Upper lobe of left lung (tissue), 6 donors: ENCODE measurements around the gene SCN7A. TPM values are rescaled to one million over a fixed set of nuclear protein-coding genes. Genes with fewer than 3 reads are reported as not detected.

ENCODE experiments used
- ATAC-seq, 2 donors: fragments of 200-7000 bp; cut with Tn5 transposase; one replicate each; pipeline ENCODE4 v1.9.1; 2022; ENCODE audit warnings: mild to moderate bottlenecking in 2 of 2, moderate library complexity in 2 of 2; ENCODE audit not compliant: low FRiP score in 2 of 2
- DNase-seq, 2 donors: peaks; one replicate each; pipeline ENCODE4 v3.0.0-alpha.2; 2019 to 2020
- H3K27ac ChIP-seq, 4 donors: fragments of 200-600 bp; sonication (generic); one replicate each; pipeline ENCODE4 v1.5.1; 2016 to 2019
- H3K27me3 ChIP-seq, 4 donors: fragments of 200-600 bp; sonication (generic); one replicate each; pipeline ENCODE4 v1.5.1; 2017 to 2019
- H3K36me3 ChIP-seq, 4 donors: fragments of 200-600 bp; sonication (generic); one replicate each; pipeline ENCODE4 v1.5.1; 2016 to 2019
- H3K4me1 ChIP-seq, 4 donors: fragments of 200-600 bp; sonication (generic); one replicate each; pipeline ENCODE4 v1.5.1; 2018 to 2019
- H3K4me3 ChIP-seq, 4 donors: fragments of 200-600 bp; sonication (generic); one replicate each; pipeline ENCODE4 v1.5.1; 2017 to 2019; ENCODE audit warnings: mild to moderate bottlenecking in 2 of 4, moderate library complexity in 1 of 4
- H3K9me3 ChIP-seq, 4 donors: fragments of 200-600 bp; sonication (generic); one replicate each; pipeline ENCODE4 v1.5.1; 2018 to 2019
- EP300 ChIP-seq, 4 donors: sonication (generic); formaldehyde crosslinking; IDR thresholded peaks; one replicate each; pipeline ENCODE4 v1.5.1; 2017; ENCODE audit warnings: antibody characterized with exemption in 4 of 4, control low read depth in 2 of 4
- POLR2A ChIP-seq, 4 donors: fragments of 450-650 bp; IDR thresholded peaks; one replicate each; pipeline ENCODE4 v1.5.1; 2016 to 2017; ENCODE audit warnings: antibody characterized with exemption in 4 of 4, mild to moderate bottlenecking in 2 of 4
- POLR2AphosphoS5 ChIP-seq, 2 donors: sonication (generic); formaldehyde crosslinking; IDR thresholded peaks; one replicate each; pipeline ENCODE4 v1.5.1; 2017; ENCODE audit warnings: antibody characterized with exemption in 2 of 2
- WGBS, 2 donors: methylation state at CpG; one replicate each; pipeline ENCODE4 v1.1.5; 2017 to 2018; 5-methylcytosine and 5-hydroxymethylcytosine counted together
- total RNA-seq, 6 donors: library from RNA; depleted of rRNA in 4 of 6; stranded (reverse); fragments of >200 nt in 4 of 6; gene quantifications; one replicate each; pipeline versions ENCODE4 v1.1.0 to v1.2.1, GENCODE V29; 2016 to 2021
- TF ChIP-seq, protein P1 (sequence below), 6 experiments: fragments of 450-650 bp in 4 of 6; fragments of 200-600 bp in 2 of 6; sonication (generic) in 2 of 6; IDR thresholded peaks; one replicate each; pipeline ENCODE4 v1.5.1; 2016 to 2019; ENCODE audit warnings: antibody characterized with exemption in 6 of 6
- donor health status: DM: no; HTN: no; CAD: no; lungs with moderate emphysema.
- donor health status: DM: no; HTN: yes; CAD: no; lungs with severe emphysema.

SCN7A gene
- total RNA-seq, 6 donors from 2014 or later, result 37.8 to 99.9 (median 60.0) TPM

DNA sequence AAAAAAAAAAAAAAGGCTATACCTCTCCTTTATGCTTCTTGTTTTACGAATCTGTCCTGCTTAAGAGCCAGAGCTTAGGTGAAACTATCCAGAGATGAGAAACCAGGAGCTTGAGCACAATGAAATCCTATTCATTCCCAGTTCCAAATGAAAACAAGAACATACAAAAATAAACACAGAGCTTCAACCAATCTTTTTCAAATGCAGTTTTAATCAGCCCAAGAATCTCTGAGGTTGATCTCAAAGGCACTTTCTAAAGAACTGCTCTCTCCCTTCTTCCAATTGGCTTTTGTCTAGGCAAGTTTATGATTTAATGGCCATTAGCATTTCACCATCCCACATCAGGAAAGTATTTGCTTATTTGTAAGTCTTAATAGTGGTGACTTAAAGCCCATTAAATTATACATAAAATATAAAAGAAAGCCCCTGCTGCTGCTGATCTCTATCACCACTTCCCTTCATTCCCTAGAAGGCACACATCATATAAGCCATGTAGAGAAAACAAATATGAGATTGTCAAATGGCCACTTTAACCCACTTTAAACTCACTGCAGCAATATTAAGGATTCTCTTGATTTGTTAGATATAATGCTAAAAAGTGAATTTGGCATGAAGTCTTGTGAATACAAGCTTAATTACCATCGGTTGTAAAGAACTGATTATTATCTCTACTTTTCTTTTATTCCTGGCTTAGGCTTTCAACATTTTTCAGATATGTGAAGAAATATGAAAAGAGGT is 89.0 kb downstream of the SCN7A start:
- no peak for DNase-seq
- peaks cover 0 to 7% (median 0%) of the 10 kb centered on the region in 4 donors for H3K36me3 ChIP-seq
- TF ChIP-seq POLR2AphosphoS5 (IDR thresholded peaks at IDR 0.05) (no peak), POLR2A (IDR thresholded peaks at IDR 0.05) (no peak), EP300 (IDR thresholded peaks at IDR 0.05) (no peak)
- TF ChIP-seq, protein P1, sequence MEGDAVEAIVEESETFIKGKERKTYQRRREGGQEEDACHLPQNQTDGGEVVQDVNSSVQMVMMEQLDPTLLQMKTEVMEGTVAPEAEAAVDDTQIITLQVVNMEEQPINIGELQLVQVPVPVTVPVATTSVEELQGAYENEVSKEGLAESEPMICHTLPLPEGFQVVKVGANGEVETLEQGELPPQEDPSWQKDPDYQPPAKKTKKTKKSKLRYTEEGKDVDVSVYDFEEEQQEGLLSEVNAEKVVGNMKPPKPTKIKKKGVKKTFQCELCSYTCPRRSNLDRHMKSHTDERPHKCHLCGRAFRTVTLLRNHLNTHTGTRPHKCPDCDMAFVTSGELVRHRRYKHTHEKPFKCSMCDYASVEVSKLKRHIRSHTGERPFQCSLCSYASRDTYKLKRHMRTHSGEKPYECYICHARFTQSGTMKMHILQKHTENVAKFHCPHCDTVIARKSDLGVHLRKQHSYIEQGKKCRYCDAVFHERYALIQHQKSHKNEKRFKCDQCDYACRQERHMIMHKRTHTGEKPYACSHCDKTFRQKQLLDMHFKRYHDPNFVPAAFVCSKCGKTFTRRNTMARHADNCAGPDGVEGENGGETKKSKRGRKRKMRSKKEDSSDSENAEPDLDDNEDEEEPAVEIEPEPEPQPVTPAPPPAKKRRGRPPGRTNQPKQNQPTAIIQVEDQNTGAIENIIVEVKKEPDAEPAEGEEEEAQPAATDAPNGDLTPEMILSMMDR (IDR thresholded peaks at IDR 0.05), result no peak
- no peak for ATAC-seq
- no peaks in the 10 kb centered on the region for H3K27me3 ChIP-seq
- no peak overlapping the region for H3K4me3 ChIP-seq
- no peak overlapping the region for H3K27ac ChIP-seq
- WGBS, 2 donors, result 61 to 69% methylated on average over 2 of the region's 2 CpGs
- no peaks in the 10 kb centered on the region for H3K4me1 ChIP-seq
- H3K9me3 ChIP-seq, result no peaks in the 10 kb centered on the region

DNA sequence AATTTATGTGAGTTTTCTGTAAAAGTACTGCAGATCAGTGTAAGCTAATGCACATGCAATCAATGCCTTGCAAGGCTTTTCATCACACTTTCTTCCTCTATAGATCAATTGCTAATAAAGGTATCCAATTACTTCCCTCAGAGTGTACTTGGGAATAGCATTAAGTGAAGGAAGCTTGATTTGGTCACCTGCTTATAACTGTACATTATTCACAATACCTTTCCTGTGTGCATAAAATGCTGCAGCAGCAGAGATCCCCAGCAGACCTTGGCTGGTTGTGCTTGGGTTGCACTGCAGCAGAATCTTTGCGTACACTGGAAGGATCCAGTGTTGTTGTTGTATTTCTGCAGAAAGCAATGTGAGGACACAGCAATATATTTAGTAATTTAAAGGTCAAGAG is 99.8 kb downstream of the SCN7A start:
- Histone ChIP-seq H3K27ac (no peak overlapping the region), H3K4me1 (no peaks in the 10 kb centered on the region), H3K36me3 (no peaks in the 10 kb centered on the region), H3K9me3 (no peaks in the 10 kb centered on the region), H3K27me3 (no peaks in the 10 kb centered on the region), H3K4me3 (no peak overlapping the region)
- DNase-seq, result no peak
- 100% methylated on average over 1 of the region's 1 CpG for WGBS, 2 donors
- no peak for ATAC-seq
- no peak for TF ChIP-seq POLR2AphosphoS5 (IDR thresholded peaks at IDR 0.05)
- TF ChIP-seq POLR2A (IDR thresholded peaks at IDR 0.05), result no peak
- TF ChIP-seq EP300 (IDR thresholded peaks at IDR 0.05), result no peak
- TF ChIP-seq, protein P1 (IDR thresholded peaks at IDR 0.05), result no peak

GRCh38 chr2:166393008-166393407 is 101.0 kb downstream of the SCN7A start:
- no peak for DNase-seq
- Histone ChIP-seq H3K4me3 (no peak overlapping the region), H3K27ac (no peak overlapping the region), H3K9me3 (no peaks in the 10 kb centered on the region), H3K27me3 (no peaks in the 10 kb centered on the region), H3K36me3 (no peaks in the 10 kb centered on the region), H3K4me1 (no peaks in the 10 kb centered on the region)
- 74 to 76% methylated on average over 3 of the region's 3 CpGs for WGBS, 2 donors
- no peak for ATAC-seq
- TF ChIP-seq POLR2A (IDR thresholded peaks at IDR 0.05) (no peak), POLR2AphosphoS5 (IDR thresholded peaks at IDR 0.05) (no peak), EP300 (IDR thresholded peaks at IDR 0.05) (no peak)
- TF ChIP-seq, protein P1 (IDR thresholded peaks at IDR 0.05), result no peak

DNA sequence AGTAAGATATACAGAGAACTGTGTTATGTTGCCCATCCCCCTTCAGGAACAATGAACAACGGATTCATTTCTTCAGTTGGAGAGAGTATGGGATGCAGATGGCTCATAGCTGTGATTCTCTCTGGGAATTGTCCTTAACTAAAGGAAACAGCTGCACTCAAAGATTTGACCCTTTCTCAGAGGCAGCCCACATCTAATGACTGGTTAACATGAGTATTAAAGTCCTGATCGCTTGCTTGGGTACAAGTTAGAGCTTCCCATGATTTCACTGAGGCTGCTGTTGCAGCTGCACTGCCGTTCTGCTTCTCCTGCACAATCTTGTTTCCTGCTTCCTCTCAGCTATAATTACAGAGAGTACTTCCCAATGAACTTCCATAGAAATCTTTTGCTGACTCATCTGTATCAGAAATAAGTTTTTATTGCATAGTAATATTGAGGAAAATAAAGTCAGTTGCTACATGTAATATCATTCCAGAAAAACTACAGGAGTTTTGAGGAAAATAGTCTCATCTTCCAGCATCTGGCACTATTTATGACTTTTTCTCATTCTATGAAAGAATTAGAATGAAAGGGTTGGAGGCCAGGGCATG is 105.5 kb downstream of the SCN7A start:
- H3K27me3 ChIP-seq, result no peaks in the 10 kb centered on the region
- TF ChIP-seq POLR2A (IDR thresholded peaks at IDR 0.05) (no peak), EP300 (IDR thresholded peaks at IDR 0.05) (no peak), POLR2AphosphoS5 (IDR thresholded peaks at IDR 0.05) (no peak)
- TF ChIP-seq, protein P1 (IDR thresholded peaks at IDR 0.05), result no peak
- H3K9me3 ChIP-seq, result no peaks in the 10 kb centered on the region
- no peak overlapping the region for H3K4me3 ChIP-seq
- DNase-seq, result no peak
- WGBS, 2 donors, result 38 to 44% methylated on average over 3 of the region's 3 CpGs
- H3K27ac ChIP-seq, result no peak overlapping the region
- no peak for ATAC-seq
- no peaks in the 10 kb centered on the region for H3K4me1 ChIP-seq
- H3K36me3 ChIP-seq, result no peaks in the 10 kb centered on the region
